Suprapubic skin (tissue), 3 donors: Measurements from ENCODE around the gene LRRC8D.
A peak's percentile ranks its signal among the peaks of the same experiment; 100 is the strongest.

Experiments
- POLR2A ChIP-seq, 2 donors: fragments of 450-650 bp; IDR thresholded peaks; one replicate each; pipeline ENCODE4 v1.6.1; 2017; ENCODE audit warnings: antibody characterized with exemption in 2 of 2, mild to moderate bottlenecking in 2 of 2, moderate library complexity in 2 of 2
- TF ChIP-seq, protein P1 (sequence below), 2 donors: fragments of 200-600 bp in 1 of 2; fragments of 450-650 bp in 1 of 2; sonication (generic) in 1 of 2; IDR thresholded peaks; one replicate each; pipeline ENCODE4 v1.5.1; 2016 to 2019; ENCODE audit warnings: antibody characterized with exemption in 2 of 2, mild to moderate bottlenecking in 1 of 2, moderate library complexity in 1 of 2

DNA sequence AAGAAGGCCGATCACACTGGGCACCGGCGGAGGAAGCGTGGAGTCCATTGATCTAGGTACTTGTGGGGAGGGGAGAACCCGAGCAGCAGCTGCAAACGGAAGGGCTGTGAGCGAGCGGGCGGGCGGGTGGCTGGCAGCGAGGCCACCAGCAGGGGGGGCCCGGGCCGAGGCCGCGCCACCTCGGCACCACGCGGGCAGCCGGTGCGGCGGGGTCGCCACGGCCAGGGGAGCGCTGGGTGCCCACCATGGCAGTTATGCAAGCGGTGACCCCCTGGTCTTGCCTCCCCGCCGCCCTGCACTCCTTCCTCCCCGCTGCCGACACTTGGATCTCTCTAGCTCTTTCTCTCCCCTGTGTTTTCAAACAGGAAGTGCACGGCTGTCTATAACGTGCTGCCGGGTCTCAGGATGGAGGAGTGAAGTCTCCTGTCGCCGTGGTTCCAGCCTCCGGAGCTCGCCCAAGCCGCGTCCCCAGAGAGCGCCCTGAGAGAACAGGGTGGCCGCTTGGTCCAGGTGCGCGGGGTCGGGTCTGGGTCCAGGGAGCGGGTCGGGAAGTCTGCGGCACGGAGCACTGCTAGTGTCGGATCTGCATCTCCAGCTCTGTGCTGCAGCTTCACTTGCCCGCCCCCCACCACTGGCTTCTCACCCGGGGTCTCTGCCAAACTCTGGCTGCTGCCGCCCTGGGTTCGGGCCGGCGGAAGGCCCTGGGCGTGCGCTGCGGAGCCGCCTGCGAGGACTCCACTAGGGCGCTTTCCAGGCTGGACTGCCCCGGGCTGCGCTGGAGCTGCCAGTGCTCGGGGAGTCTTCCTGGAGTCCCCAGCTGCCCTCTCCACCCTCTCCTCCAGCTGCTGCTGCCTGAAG lies 22.7 kb downstream of the LRRC8D start:
- TF ChIP-seq, protein P1, sequence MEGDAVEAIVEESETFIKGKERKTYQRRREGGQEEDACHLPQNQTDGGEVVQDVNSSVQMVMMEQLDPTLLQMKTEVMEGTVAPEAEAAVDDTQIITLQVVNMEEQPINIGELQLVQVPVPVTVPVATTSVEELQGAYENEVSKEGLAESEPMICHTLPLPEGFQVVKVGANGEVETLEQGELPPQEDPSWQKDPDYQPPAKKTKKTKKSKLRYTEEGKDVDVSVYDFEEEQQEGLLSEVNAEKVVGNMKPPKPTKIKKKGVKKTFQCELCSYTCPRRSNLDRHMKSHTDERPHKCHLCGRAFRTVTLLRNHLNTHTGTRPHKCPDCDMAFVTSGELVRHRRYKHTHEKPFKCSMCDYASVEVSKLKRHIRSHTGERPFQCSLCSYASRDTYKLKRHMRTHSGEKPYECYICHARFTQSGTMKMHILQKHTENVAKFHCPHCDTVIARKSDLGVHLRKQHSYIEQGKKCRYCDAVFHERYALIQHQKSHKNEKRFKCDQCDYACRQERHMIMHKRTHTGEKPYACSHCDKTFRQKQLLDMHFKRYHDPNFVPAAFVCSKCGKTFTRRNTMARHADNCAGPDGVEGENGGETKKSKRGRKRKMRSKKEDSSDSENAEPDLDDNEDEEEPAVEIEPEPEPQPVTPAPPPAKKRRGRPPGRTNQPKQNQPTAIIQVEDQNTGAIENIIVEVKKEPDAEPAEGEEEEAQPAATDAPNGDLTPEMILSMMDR (IDR thresholded peaks at IDR 0.05), result peak; percentile 28 to 82
- TF ChIP-seq POLR2A (IDR thresholded peaks at IDR 0.05), result no peak
